ENCODE results near the gene ENTHD1.
"Not testable (repeated sequence)": the region's sequence is repeated elsewhere in the genome, so short reads cannot be mapped to it uniquely, and the experiment has no call there.

ENTHD1 gene

GRCh38 chr22:39739338-39740027, 154.1 kb downstream of the ENTHD1 start:
- H3K36me3 ChIP-seq (ENCODE audit: insufficient read depth, low read length), result no peaks in the 10 kb centered on the region
- DNase-seq (ENCODE audit: low read depth, low spot score), result no peak
- no peak overlapping the region for H3K9ac ChIP-seq (ENCODE audit: insufficient read length)
- H3K27ac ChIP-seq, result no peak overlapping the region
- H3K9me3 ChIP-seq (ENCODE audit: low read depth, low read length), result 0 out of 2 replicates have a peak, but pooled peaks cover 4% of the 10 kb centered on the region
- TF ChIP-seq EZH2 (IDR thresholded peaks at IDR 0.05) (no peak), POLR2AphosphoS5 (IDR thresholded peaks at IDR 0.05; ENCODE audit: borderline replicate concordance, low read depth, low read length) (no peak), FOXP2 (optimal IDR thresholded peaks at IDR 0.05; ENCODE audit: control extremely low read depth, extremely low read length, insufficient read depth) (no peak)
- H3K4me3 ChIP-seq, result no peak overlapping the region

- H3K36me3 ChIP-seq (ENCODE audit: insufficient read depth, low read length), result no peaks in the 10 kb centered on the region
- no peak overlapping the region for H3K9ac ChIP-seq (ENCODE audit: insufficient read length)
- H3K4me3 ChIP-seq, result no peak overlapping the region
- TF ChIP-seq FOXP2 (optimal IDR thresholded peaks at IDR 0.05; ENCODE audit: control extremely low read depth, extremely low read length, insufficient read depth) (no peak), POLR2AphosphoS5 (IDR thresholded peaks at IDR 0.05; ENCODE audit: borderline replicate concordance, low read depth, low read length) (no peak), EZH2 (IDR thresholded peaks at IDR 0.05) (no peak)
- DNase-seq (ENCODE audit: low read depth, low spot score), result no peak
- H3K27ac ChIP-seq, result no peak overlapping the region
- H3K9me3 ChIP-seq (ENCODE audit: low read depth, low read length), result 0 out of 2 replicates have a peak, but pooled peaks cover 4% of the 10 kb centered on the region
These were observed 154.8 kb downstream of the ENTHD1 start for GRCh38 chr22:39738746-39739145.

GRCh38 chr22:39735776-39736175, 157.8 kb downstream of the ENTHD1 start:
- H3K9ac ChIP-seq (ENCODE audit: insufficient read length), result no peak overlapping the region
- H3K9me3 ChIP-seq (ENCODE audit: low read depth, low read length), result 0 out of 2 replicates have a peak, but pooled peaks cover 4% of the 10 kb centered on the region
- no peak for DNase-seq (ENCODE audit: low read depth, low spot score)
- no peak overlapping the region for H3K27ac ChIP-seq
- H3K4me3 ChIP-seq, result no peak overlapping the region
- no peaks in the 10 kb centered on the region for H3K36me3 ChIP-seq (ENCODE audit: insufficient read depth, low read length)
- TF ChIP-seq FOXP2 (optimal IDR thresholded peaks at IDR 0.05; ENCODE audit: control extremely low read depth, extremely low read length, insufficient read depth) (no peak), EZH2 (IDR thresholded peaks at IDR 0.05) (no peak), POLR2AphosphoS5 (IDR thresholded peaks at IDR 0.05; ENCODE audit: borderline replicate concordance, low read depth, low read length) (no peak)

- H3K9me3 ChIP-seq (ENCODE audit: low read depth, low read length), result no peaks in the 10 kb centered on the region
- H3K36me3 ChIP-seq (ENCODE audit: insufficient read depth, low read length), result no peaks in the 10 kb centered on the region
- no peak overlapping the region for H3K4me3 ChIP-seq
- TF ChIP-seq EZH2 (IDR thresholded peaks at IDR 0.05), result no peak
- TF ChIP-seq FOXP2 (optimal IDR thresholded peaks at IDR 0.05; ENCODE audit: control extremely low read depth, extremely low read length, insufficient read depth), result no peak
- no peak for TF ChIP-seq POLR2AphosphoS5 (IDR thresholded peaks at IDR 0.05; ENCODE audit: borderline replicate concordance, low read depth, low read length)
- DNase-seq (ENCODE audit: low read depth, low spot score), result no peak
- H3K27ac ChIP-seq, result no peak overlapping the region
- H3K9ac ChIP-seq (ENCODE audit: insufficient read length), result no peak overlapping the region
These were observed 158.7 kb downstream of the ENTHD1 start for GRCh38 chr22:39734866-39735265.

GRCh38 chr22:39734046-39734445, 159.5 kb downstream of the ENTHD1 start:
- not testable (repeated sequence) for H3K36me3 ChIP-seq (ENCODE audit: insufficient read depth, low read length); H3K9me3 ChIP-seq (ENCODE audit: low read depth, low read length); H3K27ac ChIP-seq; H3K9ac ChIP-seq (ENCODE audit: insufficient read length); DNase-seq (ENCODE audit: low read depth, low spot score); H3K4me3 ChIP-seq

- H3K27ac ChIP-seq, result no peak overlapping the region
- H3K9ac ChIP-seq (ENCODE audit: insufficient read length), result no peak overlapping the region
- DNase-seq (ENCODE audit: low read depth, low spot score), result no peak
These were observed 160.4 kb downstream of the ENTHD1 start for GRCh38 chr22:39733191-39733590.

GRCh38 chr22:39732625-39733024, 160.9 kb downstream of the ENTHD1 start:
- H3K27ac ChIP-seq, result no peak overlapping the region
- DNase-seq (ENCODE audit: low read depth, low spot score), result no peak
- TF ChIP-seq FOXP2 (optimal IDR thresholded peaks at IDR 0.05; ENCODE audit: control extremely low read depth, extremely low read length, insufficient read depth) (no peak), POLR2AphosphoS5 (IDR thresholded peaks at IDR 0.05; ENCODE audit: borderline replicate concordance, low read depth, low read length) (no peak), EZH2 (IDR thresholded peaks at IDR 0.05) (no peak)
- H3K36me3 ChIP-seq (ENCODE audit: insufficient read depth, low read length), result no peaks in the 10 kb centered on the region
- no peak overlapping the region for H3K9ac ChIP-seq (ENCODE audit: insufficient read length)
- H3K9me3 ChIP-seq (ENCODE audit: low read depth, low read length), result no peaks in the 10 kb centered on the region
- H3K4me3 ChIP-seq, result no peak overlapping the region

More at GRCh38 chr22:39733191-39733590, 160.4 kb downstream of the ENTHD1 start:
- no peaks in the 10 kb centered on the region for H3K9me3 ChIP-seq (ENCODE audit: low read depth, low read length)
- H3K36me3 ChIP-seq (ENCODE audit: insufficient read depth, low read length), result no peaks in the 10 kb centered on the region
- TF ChIP-seq FOXP2 (optimal IDR thresholded peaks at IDR 0.05; ENCODE audit: control extremely low read depth, extremely low read length, insufficient read depth) (no peak), EZH2 (IDR thresholded peaks at IDR 0.05) (no peak), POLR2AphosphoS5 (IDR thresholded peaks at IDR 0.05; ENCODE audit: borderline replicate concordance, low read depth, low read length) (no peak)
- no peak overlapping the region for H3K4me3 ChIP-seq

- no peaks in the 10 kb centered on the region for H3K9me3 ChIP-seq (ENCODE audit: low read depth, low read length)
- H3K27ac ChIP-seq, result no peak overlapping the region
- H3K36me3 ChIP-seq (ENCODE audit: insufficient read depth, low read length), result no peaks in the 10 kb centered on the region
- DNase-seq (ENCODE audit: low read depth, low spot score), result no peak
- TF ChIP-seq FOXP2 (optimal IDR thresholded peaks at IDR 0.05; ENCODE audit: control extremely low read depth, extremely low read length, insufficient read depth), result no peak
- TF ChIP-seq EZH2 (IDR thresholded peaks at IDR 0.05), result no peak
- TF ChIP-seq POLR2AphosphoS5 (IDR thresholded peaks at IDR 0.05; ENCODE audit: borderline replicate concordance, low read depth, low read length), result no peak
- H3K9ac ChIP-seq (ENCODE audit: insufficient read length), result no peak overlapping the region
- no peak overlapping the region for H3K4me3 ChIP-seq
These were observed 161.5 kb downstream of the ENTHD1 start for GRCh38 chr22:39731881-39732555.
